HG03066 (cell line): Measurements from ENCODE around the gene FAM184A.

Experiments used
- ATAC-seq: cut with Tn5 transposase; IDR thresholded peaks from one replicate; pipeline ENCODE4 v1.9.1; 2021; ENCODE audit warnings: low read depth; ENCODE audit not compliant: unreplicated experiment

The FAM184A gene

GRCh38 chr6:118930680-118931079, 147.8 kb downstream of the FAM184A start:
- no peak for ATAC-seq

DNA sequence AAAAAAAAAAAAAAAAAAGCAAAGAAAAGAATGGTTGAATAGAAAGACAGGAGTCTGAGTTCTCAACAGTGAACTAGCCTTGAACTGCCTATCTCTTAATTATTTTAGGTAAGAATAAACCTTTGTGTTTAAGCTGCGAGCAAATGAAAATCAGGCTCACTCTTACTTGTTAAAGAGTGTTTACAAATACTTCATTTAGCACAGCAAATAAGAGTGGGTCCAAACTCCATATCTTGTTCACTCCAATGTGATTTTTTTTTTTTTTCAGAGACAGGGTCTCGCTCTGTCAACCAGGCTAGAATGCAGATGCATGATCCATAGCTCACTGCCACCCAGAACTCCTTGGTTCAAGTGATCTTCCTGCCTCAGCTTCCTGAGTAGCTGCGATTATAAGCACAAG, 155.4 kb downstream of the FAM184A start:
- ATAC-seq = no peak

GRCh38 chr6:118921084-118921483, 157.4 kb downstream of the FAM184A start:
- ATAC-seq = no peak

GRCh38 chr6:118918329-118918725, 160.1 kb downstream of the FAM184A start:
- no peak for ATAC-seq

GRCh38 chr6:118917546-118918328, 160.7 kb downstream of the FAM184A start:
- ATAC-seq = no peak

DNA sequence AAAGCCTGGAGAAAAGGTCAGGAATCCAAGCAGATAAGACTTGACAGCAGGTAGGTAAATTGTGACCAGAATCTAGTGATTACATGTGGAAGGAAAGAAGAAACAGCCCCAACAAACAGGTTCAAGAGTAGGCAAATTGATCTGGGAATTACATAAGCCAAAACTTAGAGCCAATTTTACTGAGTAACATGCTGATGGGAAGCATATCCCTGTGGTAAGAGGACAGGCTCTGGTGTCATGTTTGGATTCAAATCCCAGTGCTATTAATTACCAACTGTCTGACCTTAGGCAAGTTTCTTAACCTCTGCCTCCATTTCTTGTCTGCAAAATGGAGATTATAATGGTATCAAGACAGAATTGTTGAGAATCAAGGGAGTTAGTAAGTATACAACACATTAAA, 163.9 kb downstream of the FAM184A start:
- ATAC-seq = no peak

DNA sequence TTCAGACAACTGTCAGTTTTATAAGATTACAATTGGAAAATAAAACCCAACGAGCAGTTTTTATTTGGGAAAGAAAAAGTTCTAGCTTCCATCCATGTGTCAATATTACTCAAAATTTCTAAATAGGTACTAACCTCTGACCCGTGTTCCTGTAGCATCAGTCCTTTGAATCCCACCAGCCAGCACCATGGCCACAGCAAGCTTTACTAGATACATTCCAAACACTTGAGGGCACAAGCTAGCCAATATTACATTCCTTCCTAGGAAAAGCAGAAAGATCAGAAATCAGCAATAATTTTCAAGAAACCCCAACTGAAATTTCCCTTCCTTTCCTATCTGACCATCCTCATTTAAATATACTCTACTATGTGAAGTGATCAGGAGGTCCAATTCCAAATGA, 165.3 kb downstream of the FAM184A start:
- no peak for ATAC-seq

DNA sequence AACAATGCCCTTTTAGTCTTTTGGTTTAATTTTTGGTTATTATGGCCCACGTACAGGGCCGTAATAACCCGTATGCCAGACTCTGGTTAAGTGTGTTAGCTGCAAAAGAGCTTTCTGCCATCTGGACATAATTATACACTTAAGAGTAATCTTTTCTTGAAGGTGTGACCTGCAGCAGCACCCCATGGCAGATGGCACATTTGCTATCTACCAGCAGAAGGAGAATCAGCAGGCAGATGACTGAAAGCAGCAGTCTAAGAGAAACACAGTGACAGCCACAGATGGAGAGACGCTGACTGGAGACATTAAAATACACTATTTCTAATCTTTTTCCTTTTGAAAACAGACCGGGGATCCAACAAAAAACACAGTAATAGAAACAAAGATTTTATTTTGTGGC, 165.8 kb downstream of the FAM184A start:
- no peak for ATAC-seq
